Superior temporal gyrus (tissue), 1 donor: ENCODE results near the gene WNT9A.
A peak's percentile ranks its signal among the peaks of the same experiment; 100 is the strongest.

Experiments
- DNase-seq: peaks from one replicate; pipeline ENCODE4 v3.0.0-alpha.2; 2016; ENCODE audit errors: extremely low spot score

The WNT9A gene

GRCh38 chr1:227897704-227898438 is 49.9 kb downstream of the WNT9A start:
- no peak for DNase-seq

- no peak for DNase-seq
Measured at GRCh38 chr1:227896710-227897655, 50.7 kb downstream of the WNT9A start.

- peak; percentile 63 for DNase-seq
Measured at GRCh38 chr1:227895828-227896685, 51.7 kb downstream of the WNT9A start.

GRCh38 chr1:227894831-227895451 is 52.8 kb downstream of the WNT9A start:
- DNase-seq: no peak

GRCh38 chr1:227893949-227894721 is 53.6 kb downstream of the WNT9A start:
- DNase-seq: no peak

- no peak for DNase-seq
Measured at GRCh38 chr1:227893300-227893948, 54.3 kb downstream of the WNT9A start.

- no peak for DNase-seq
Measured at GRCh38 chr1:227892489-227893299, 55.0 kb downstream of the WNT9A start.

GRCh38 chr1:227891955-227892488 is 55.7 kb downstream of the WNT9A start:
- no peak for DNase-seq

- DNase-seq: no peak
Measured at GRCh38 chr1:227891223-227891954, 56.3 kb downstream of the WNT9A start.

- DNase-seq: no peak
Measured at GRCh38 chr1:227890451-227891222, 57.1 kb downstream of the WNT9A start.

GRCh38 chr1:227889863-227890405 is 57.8 kb downstream of the WNT9A start:
- DNase-seq: no peak

GRCh38 chr1:227889047-227889862 is 58.5 kb downstream of the WNT9A start:
- DNase-seq: no peak

GRCh38 chr1:227888404-227889046 is 59.2 kb downstream of the WNT9A start:
- no peak for DNase-seq

- DNase-seq: no peak
Measured at GRCh38 chr1:227887697-227888403, 59.9 kb downstream of the WNT9A start.
